ENCODE results near the gene KHSRP.
"Not testable (repeated sequence)": the region's sequence is repeated elsewhere in the genome, so short reads cannot be mapped to it uniquely, and the experiment has no call there.

Gene KHSRP

GRCh38 chr19:6450166-6450565 is 25.6 kb upstream of the KHSRP start:
- no peak for DNase-seq

- no peak for DNase-seq
These were observed 23.4 kb upstream of the KHSRP start for GRCh38 chr19:6448045-6448444.

- DNase-seq = no peak
These were observed 21.8 kb upstream of the KHSRP start for GRCh38 chr19:6446452-6446851.

DNA sequence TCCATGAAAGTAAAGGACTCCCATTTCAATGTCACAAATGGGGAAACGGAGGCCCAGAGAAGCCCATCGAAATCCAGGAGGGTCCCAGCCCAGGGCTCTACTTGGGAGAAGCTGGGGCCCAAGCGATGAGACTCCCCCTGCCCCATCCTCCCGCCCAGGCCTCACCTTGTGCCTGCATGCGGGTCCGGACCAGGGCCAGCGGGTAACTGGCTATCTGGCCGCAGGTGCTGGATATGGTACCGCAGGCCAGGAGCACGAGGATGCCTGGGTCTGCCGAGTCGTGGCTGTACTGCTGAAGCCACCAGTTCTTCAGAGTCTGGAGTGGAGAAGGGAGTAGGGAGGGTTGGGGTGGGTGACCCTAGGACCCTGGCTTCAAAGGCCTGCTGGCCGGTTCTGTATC is 19.4 kb upstream of the KHSRP start:
- DNase-seq = no peak

DNA sequence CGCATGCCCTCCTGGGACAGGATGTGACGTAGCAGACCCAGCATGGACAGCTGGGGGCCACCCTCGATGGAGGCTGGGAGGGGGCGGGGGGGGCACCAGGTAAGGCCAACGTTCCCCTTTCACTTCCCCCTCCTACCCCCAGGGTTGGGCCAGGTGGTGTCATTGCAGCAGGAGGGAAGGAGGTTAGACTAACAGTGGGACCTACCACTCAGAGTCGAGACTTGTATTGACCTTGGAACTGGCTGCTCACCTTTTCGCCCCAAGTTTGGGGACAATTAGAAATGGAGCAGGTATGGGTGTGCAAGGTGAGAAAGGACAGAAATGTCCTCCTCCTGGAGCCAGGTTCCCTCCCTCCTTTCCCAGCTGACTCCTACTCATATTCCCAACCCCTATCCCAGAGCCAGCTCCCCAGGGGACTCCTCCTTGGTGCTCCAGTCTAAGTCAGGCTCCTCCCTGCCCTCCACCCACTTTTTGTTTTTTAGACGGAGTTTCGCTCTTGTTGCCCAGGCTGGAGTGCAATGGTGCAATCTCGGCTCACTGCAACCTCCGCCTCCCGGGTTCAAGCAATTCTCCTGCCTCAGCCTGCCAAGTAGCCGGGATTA is 17.6 kb upstream of the KHSRP start:
- no peak for DNase-seq

DNA sequence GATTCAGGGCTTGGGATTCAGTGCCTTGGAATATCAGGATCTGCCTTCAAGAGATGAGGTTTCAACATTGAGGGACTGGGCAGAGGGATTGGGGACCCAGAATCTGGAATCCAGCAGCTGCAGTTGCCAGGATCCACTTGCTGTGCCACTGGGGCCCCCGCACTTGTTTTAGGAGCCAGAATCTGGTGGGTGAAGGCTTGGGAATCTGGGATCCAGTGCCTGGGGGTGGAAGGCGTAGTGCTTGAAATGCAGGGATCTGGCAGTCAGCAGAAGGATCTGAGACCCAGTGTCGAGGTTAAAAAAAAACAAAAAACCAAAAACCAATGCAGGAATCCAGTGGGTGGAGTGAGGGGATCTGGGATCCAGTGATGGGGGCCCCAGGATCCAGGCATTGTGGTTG is 16.3 kb upstream of the KHSRP start:
- DNase-seq = no peak

- DNase-seq = no peak
These were observed 15.1 kb upstream of the KHSRP start for GRCh38 chr19:6439743-6440142.

DNA sequence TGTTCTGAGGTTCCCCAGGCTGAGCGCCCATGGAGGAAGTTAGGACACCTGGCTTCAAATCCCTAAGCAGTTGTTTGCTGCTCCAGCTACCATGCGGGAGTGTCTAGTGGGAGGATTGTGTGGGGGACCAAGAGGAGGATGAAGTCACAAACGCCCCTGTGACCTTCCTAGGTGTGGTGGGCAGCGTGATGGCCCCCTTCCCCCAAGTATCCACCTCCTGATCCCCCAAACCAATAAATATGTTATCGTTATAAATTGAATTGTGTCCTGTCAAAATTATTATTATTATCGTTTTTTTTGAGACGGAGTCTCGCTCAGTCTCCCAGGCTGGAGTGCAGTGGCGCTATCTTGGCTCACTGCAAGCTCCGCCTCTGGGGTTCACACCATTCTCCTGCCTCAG is 9.1 kb upstream of the KHSRP start, which contains the start of gene SLC25A41:
SLC25A41 (minus strand) TSS at position 101 of the 400 bp plus-strand sequence; CDS start at position 31, 70 bp downstream.
- DNase-seq = no peak

GRCh38 chr19:6433165-6433564 is 8.6 kb upstream of the KHSRP start:
- no peak for DNase-seq

GRCh38 chr19:6431891-6432290 is 7.3 kb upstream of the KHSRP start:
- DNase-seq = no peak

DNA sequence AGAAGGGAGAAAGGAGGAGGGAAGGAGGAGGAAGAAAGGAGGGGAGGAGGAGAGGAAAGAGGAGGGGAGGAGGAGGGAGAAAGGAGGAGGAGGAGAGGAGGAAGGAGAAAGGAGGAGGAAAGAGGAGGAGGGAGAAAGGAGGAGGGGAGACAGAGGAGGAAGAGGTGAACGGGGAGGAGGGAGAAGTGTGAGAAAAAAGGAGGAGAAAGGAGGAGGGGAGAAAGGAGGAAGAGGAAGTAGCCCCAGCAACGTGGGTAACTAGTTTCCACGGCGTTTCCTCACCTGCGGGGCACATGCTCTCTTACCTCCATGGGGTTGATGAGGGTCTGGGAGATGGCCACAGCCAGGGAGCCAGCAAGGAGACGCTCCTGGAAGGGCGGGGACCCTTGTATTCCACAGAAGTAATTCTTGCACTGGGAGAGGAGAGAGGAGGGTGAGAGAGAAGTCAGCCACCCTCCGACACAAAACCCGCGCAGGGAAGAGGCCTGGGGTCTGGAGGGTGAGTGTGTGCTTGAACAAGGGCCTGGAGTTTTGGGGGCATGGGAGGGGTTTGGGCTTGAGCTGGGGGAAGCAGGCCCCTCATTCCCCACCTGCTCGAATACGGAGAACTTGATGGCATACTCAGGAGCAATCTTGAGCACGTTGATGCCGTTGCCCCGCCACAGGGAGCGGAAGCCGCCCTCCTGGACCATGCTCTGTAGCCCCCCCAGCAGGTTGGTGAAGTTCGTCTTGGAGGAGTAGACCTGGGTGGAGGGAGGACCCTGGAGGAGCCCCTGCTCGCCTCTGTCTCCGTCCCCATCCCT is 5.0 kb upstream of the KHSRP start:
- no peak for DNase-seq

DNA sequence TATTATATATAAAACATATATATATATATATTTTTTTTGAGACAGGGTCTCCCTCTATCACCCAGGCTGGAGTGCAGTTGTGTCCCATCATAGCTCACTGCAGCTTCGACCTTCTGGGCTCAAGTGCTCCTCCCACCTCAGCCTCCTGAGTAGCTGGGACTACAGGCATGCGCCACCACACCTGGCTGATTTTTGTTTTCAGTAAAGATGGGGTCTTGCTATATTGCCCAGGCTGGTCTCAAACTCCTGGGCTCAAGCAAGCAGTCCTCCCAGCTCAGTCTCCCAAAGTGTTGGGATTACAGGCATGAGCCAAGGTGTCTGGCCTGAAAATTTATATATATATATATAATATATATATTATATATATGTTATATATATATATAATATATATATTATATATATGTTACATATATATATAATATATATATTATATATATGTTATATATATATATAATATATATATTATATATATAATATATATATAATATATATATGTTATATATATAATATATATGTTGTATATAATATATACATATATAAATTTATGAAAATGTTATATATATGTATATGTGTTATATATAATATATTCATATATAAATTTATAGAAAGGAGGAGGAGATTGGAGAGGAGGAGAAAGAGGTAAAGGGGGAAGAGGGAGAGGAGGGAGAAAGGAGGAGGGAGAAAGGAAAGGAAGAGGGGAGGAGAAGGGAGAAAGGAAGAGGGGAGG is 4.2 kb upstream of the KHSRP start:
- not testable (repeated sequence) for DNase-seq

DNA sequence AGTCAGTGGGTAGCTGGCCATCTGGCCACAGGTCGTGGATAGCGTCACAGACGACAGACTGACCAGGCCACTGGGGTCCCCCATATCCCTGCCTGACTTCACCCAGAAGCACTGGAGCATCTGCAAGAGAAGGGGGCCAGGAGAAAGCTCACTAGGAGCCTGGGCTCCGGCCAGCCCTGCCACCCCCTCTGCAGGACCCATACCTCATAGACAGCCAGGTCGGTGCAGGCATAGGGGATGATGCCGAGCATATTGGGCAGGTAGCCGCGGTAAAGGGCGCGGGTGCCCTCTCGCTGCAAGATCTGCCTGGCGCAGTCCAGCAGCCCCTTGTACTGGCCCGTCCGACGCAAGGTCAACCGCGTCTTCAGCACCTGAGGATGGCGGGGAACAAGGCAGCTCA is 2.5 kb upstream of the KHSRP start:
- no peak for DNase-seq

GRCh38 chr19:6425732-6426620 is 1.4 kb upstream of the KHSRP start:
- no peak for DNase-seq

DNA sequence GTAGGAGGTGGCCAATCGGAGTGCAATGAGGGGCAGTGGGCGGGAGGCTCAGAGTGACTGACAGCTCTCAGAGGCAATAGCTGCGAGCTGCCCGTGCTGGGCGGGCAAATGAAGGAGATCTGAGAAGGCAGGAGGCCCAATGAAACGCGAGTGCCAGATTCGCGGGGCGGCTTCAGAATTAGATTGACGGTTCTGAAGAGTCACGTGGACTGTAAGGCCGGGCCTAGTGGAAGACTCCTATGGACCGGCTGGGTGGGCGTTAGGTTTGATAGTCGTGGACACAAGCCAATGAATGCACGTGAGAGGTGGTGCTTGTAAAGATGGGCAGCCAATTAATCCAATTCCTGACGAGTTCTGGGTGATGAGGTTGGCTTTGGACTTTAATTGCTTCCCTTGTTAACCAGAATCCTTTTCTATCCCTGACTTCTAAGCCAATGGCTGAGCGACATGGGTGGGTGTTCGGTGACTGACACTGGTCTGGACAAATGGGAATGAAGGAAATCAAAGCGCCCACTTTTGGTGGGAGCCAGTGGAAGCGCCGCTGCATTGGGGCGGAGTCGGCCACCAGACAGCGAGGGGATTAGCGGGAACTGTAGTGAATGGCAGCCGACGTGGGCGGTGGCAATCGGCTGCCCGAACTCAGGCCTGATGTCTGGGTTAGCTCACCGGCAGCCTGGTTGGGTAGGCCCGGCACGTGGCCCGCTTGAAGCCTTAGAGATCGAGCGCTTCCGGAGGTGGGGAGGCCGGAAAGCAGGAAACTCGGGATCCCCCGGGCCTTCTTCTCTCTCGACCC is 524 bp upstream of the KHSRP start:
- peak; percentile 96 for DNase-seq

DNA sequence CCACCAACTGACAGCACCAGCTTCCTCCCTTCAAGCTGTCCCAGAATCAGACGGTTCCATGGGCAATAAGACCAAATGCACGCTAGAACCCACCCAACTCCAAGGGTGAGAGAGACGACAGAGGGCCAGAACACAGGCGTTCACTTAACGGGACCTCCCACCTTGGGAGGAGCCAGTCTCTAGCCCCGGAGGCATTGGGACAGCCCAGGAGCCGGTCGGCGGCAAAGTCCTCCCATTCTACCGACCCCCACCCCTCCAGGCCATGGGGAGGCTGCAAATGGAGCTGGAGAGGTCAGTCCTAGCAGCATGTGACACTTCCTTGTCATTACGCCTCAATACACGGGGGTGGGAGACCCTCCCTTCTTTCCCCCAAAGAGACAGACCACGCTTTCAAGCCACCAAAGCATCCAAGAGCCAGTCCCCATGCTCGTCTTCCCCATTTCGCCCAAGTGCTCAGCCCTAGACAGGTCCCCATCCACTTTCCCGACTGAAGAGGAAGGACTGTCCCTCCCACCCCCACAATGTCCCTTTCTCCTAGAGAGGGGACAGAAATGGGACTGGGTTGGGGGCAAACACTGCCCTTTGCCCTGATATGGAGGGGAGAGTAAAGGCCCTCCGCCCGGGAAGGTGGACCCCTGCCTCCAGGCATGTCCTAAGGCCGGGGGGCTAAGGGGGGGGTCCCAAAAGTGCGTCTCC is 964 bp downstream of the KHSRP start:
- no peak for DNase-seq

DNA sequence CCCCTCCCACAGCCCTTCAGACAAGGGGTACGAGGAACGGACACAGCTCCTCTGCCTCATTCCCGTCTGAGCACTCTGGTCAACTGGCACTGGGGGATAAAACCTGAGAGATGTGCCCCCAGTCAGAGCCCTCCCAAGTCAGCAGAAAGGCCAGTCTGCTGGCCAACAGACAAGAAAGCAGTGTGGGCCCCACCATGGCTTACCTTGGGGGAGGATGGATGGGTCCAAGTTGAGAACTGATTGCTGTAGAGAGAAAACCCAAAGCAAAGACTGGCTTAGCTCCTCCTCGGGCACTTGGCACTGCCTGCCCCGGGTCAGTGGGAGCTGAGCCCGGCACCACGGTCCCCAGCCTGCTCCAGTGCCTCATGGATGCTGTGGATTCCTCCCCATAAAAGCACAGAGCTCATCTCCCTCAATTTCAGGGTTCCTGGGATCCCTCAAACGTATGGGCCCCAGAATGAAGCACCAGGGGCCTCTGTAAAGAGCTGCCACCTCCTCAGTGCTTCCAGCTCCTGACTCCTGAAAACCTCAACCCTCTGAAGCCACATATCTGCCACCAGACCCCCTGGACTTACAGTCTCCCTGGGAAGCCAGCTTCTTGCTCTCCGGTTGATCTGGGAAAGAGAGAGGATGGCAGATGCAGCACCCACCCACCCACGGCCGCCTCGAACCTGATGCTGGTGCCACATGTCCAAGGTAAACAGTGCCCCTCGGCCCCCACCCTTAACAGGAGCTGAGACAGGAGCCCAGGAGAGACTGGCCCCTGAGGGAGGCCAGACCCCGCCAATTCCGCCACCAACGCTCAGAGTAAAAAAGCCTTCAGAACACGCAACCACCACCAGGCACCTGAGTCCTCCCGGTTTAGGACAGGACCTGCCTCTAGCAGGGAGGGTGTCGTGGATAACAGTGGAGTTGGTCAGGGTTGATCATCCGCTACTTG is 3.3 kb downstream of the KHSRP start:
- no peak for DNase-seq

DNA sequence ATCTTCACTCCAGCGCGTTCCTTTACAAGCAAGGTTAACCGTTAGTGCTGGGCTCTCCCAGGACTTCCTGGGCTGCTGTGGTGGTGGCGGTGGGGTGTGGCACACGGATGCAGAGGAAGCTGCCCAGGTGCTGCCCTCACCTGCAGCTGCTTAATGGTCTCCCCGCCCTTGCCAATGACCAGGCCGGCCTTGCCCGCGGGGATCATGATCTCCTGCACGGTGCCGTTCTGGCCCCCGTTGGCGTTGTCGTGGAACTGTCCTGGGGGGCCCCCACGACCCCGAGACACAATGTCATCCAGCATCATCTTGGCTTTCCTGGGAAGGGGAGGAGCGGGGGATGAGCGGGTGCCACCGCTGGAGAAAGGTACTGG is 6.1 kb downstream of the KHSRP start:
- no peak for DNase-seq

DNA sequence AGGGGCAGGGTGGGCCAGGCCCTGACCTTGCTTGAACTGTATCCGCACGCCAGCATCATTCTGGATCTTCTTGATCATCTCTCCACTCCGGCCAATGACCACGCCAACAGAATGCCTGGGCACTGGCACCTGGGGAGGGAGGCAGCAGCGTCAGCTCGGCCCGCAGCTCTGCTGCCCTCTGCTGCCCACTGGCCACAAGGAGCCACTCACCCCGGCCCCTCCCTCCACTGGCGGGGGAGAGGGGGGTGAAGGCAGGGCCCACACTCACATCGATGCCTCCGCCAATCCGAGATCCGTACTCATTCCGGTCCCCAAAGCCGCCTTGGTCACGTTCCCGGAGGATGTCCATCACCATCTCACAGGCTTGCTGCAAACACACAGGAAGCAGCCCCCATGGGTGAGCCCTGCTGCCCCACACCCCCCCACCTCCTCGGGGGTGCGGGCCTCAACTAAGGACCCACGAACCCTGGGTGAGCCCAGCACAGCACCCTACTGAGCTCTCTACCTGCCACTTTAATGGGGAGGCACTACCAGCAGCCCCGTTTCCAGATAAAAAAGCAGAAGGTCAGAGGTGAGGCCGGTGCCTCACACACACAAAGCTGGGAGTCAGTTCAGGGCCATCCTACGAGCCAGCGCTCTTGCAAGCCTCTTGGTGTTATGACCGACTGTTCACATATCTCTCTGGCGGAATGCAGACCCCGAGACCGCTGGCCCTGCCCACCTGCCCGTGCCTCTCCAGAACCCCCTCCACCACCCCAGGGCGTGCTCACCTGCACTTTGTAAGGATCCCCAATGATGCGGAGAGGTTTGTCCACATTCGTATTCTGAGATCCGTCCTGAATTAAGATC is 6.7 kb downstream of the KHSRP start:
- no peak for DNase-seq
